Right lobe of liver (tissue), 6 donors: ENCODE data around the gene PTPN6. TPM values are rescaled to one million over a fixed set of nuclear protein-coding genes. Genes with fewer than 3 reads are reported as not detected.

Source experiments
- ATAC-seq, 4 donors: fragments of 200-7000 bp; cut with Tn5 transposase; one replicate each; pipeline ENCODE4 v1.9.1; 2020; ENCODE audit warnings: mild to moderate bottlenecking in 4 of 4, moderate library complexity in 4 of 4
- DNase-seq, 3 donors: peaks; one replicate each; pipeline ENCODE4 v3.0.0-alpha.2; 2020
- H3K27ac ChIP-seq, 3 donors: fragments of 200-600 bp; one replicate each; pipeline ENCODE4 v1.8.0; 2022
- H3K27me3 ChIP-seq, 2 donors: fragments of 200-600 bp; one replicate each; pipeline ENCODE4 v1.8.0; 2022
- H3K36me3 ChIP-seq, 4 donors: fragments of 200-600 bp; sonication (generic) in 1 of 4; one replicate each; pipeline versions ENCODE4 v1.5.1 to v1.8.0; 2017 to 2022; ENCODE audit warnings: control low read depth in 1 of 4
- H3K4me1 ChIP-seq, 4 donors: fragments of 200-600 bp; sonication (generic) in 1 of 4; one replicate each; pipeline versions ENCODE4 v1.5.1 to v1.8.0; 2017 to 2022; ENCODE audit warnings: control low read depth in 1 of 4
- H3K4me3 ChIP-seq, 3 donors: fragments of 200-600 bp; one replicate each; pipeline ENCODE4 v1.8.0; 2022
- H3K9me3 ChIP-seq, 4 donors: fragments of 200-600 bp; sonication (generic) in 1 of 4; one replicate each; pipeline versions ENCODE4 v1.5.1 to v1.8.0; 2017 to 2022; ENCODE audit warnings: control low read depth in 1 of 4
- POLR2A ChIP-seq: fragments of 450-650 bp; IDR thresholded peaks from one replicate; pipeline ENCODE4 v1.6.1; 2017; ENCODE audit warnings: antibody characterized with exemption, mild to moderate bottlenecking
- WGBS: methylation state at CpG from one replicate; pipeline ENCODE4 v1.1.6; 2018; ENCODE audit warnings: low coverage, low lambda C conversion rate; ENCODE audit not compliant: insufficient coverage; ENCODE audit errors: missing lambda C conversion rate; 5-methylcytosine and 5-hydroxymethylcytosine counted together
- intact Hi-C, 2 donors: fragments of 100-400 bp; cut with DNase I; formaldehyde crosslinking; loops; one replicate each; pipeline versions ENCODE4 v1.11.2 to v1.14.1; 2022
- total RNA-seq, 6 experiments: library from RNA; depleted of rRNA in 2 of 6; stranded (reverse); fragments of >200 nt in 2 of 6; fragmentation: NEBNext Ultra II Directional in 3 of 6; extraction: Animal tissue kit (Norgen Biotek cat#: 25700) in 3 of 6; gene quantifications; one replicate each; pipeline versions ENCODE4 v1.1.0 to v1.2.4, GENCODE V29; 2016 to 2023
- TF ChIP-seq, protein P1 (sequence below), 4 donors: fragments of 200-600 bp in 3 of 4; fragments of 450-650 bp in 1 of 4; IDR thresholded peaks; one replicate each; pipeline versions ENCODE4 v1.5.1 to v1.8.0; 2016 to 2022; ENCODE audit warnings: antibody characterized with exemption in 4 of 4, mild to moderate bottlenecking in 2 of 4
- donor health status: DM: no; HTN: yes; CAD: no.
- donor health status: DM: no; HTN: no; CAD: no.
- donor health status: DM: no; HTN: no; CAD: no.
- donor health status: DM: no; HTN: yes; CAD: no.
- donor health status: DM: no; HTN: yes; CAD: no.

PTPN6 gene
- total RNA-seq, 6 experiments from 2014 or later = 12.1 to 30.6 (median 19.4) TPM

DNA sequence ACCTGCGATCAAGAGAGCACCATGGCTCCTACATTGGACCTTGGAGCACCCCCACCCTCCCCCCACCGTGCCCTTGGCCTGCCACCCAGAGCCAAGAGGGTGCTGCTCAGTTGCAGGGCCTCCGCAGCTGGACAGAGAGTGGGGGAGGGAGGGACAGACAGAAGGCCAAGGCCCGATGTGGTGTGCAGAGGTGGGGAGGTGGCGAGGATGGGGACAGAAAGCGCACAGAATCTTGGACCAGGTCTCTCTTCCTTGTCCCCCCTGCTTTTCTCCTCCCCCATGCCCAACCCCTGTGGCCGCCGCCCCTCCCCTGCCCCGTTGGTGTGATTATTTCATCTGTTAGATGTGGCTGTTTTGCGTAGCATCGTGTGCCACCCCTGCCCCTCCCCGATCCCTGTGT, 9.4 kb upstream of the PTPN6 start:
- Histone ChIP-seq H3K9me3 (no peaks in the 10 kb centered on the region), H3K36me3 (no peaks in the 10 kb centered on the region), H3K27ac (no peak overlapping the region), H3K4me1 (peaks cover 0 to 49% (median 8%) of the 10 kb centered on the region in 4 donors), H3K4me3 (no peak overlapping the region), H3K27me3 (no peaks in the 10 kb centered on the region)
- TF ChIP-seq, protein P1, sequence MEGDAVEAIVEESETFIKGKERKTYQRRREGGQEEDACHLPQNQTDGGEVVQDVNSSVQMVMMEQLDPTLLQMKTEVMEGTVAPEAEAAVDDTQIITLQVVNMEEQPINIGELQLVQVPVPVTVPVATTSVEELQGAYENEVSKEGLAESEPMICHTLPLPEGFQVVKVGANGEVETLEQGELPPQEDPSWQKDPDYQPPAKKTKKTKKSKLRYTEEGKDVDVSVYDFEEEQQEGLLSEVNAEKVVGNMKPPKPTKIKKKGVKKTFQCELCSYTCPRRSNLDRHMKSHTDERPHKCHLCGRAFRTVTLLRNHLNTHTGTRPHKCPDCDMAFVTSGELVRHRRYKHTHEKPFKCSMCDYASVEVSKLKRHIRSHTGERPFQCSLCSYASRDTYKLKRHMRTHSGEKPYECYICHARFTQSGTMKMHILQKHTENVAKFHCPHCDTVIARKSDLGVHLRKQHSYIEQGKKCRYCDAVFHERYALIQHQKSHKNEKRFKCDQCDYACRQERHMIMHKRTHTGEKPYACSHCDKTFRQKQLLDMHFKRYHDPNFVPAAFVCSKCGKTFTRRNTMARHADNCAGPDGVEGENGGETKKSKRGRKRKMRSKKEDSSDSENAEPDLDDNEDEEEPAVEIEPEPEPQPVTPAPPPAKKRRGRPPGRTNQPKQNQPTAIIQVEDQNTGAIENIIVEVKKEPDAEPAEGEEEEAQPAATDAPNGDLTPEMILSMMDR (IDR thresholded peaks at IDR 0.05) = no peak
- no peak for TF ChIP-seq POLR2A
- ATAC-seq (no peak), DNase-seq (no peak)
- intact Hi-C loops = no loop called here
- 72% methylated on average over 4 of the region's 12 CpGs for WGBS

DNA sequence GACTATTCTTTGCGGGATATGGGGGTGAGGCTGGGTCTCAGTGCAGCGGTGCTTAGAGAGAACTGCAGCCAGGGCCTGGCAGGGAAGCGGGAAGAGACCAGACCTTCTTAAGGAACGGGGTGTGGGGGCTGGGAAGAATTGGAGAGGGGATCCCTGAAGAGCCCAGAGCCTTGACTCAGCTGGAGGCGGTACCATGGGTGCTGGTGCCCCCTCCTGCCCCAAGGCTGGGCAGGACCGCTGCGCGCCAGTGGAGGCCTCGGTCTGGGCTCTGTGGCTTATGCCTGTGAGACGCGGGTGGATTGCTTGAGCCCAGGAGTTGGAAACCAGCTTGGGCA, 8.9 kb upstream of the PTPN6 start:
- DNase-seq = no peak
- no peak for TF ChIP-seq POLR2A
- WGBS = 93% methylated on average over 11 of the region's 11 CpGs
- no peaks in the 10 kb centered on the region for H3K27me3 ChIP-seq
- H3K36me3 ChIP-seq = no peaks in the 10 kb centered on the region
- intact Hi-C loops = no loop called here
- ATAC-seq = no peak
- H3K27ac ChIP-seq = no peak overlapping the region
- no peak overlapping the region for H3K4me3 ChIP-seq
- peaks cover 0 to 48% (median 8%) of the 10 kb centered on the region in 4 donors for H3K4me1 ChIP-seq
- no peaks in the 10 kb centered on the region for H3K9me3 ChIP-seq

DNA sequence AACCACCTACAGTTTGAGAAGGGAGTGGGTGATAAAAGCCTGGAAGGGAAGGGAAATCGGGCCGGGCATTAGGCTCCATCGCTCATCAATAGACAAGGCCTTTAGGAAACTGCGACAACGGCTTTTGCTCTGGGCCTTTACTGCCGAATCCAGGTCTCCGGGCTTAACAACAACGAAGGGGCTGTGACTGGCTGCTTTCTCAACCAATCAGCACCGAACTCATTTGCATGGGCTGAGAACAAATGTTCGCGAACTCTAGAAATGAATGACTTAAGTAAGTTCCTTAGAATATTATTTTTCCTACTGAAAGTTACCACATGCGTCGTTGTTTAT, 7.8 kb upstream of the PTPN6 start:
- H3K36me3 ChIP-seq = no peaks in the 10 kb centered on the region
- TF ChIP-seq, protein P1 (IDR thresholded peaks at IDR 0.05) = no peak
- TF ChIP-seq POLR2A = no peak
- DNase-seq (peak in 2 of 3 donors; percentile 66 to 86), ATAC-seq (peak; percentile 34 to 51 (median 46))
- intact Hi-C loops = no loop called here
- H3K4me3 ChIP-seq = peak overlapping the region; percentile 50 to 66 (median 57)
- 0% methylated on average over 13 of the region's 13 CpGs for WGBS
- H3K4me1 ChIP-seq = peaks cover 0 to 43% (median 8%) of the 10 kb centered on the region in 4 donors
- H3K9me3 ChIP-seq = no peaks in the 10 kb centered on the region
- H3K27ac ChIP-seq = peak overlapping the region; percentile 74 to 91 (median 91)
- H3K27me3 ChIP-seq = no peaks in the 10 kb centered on the region

DNA sequence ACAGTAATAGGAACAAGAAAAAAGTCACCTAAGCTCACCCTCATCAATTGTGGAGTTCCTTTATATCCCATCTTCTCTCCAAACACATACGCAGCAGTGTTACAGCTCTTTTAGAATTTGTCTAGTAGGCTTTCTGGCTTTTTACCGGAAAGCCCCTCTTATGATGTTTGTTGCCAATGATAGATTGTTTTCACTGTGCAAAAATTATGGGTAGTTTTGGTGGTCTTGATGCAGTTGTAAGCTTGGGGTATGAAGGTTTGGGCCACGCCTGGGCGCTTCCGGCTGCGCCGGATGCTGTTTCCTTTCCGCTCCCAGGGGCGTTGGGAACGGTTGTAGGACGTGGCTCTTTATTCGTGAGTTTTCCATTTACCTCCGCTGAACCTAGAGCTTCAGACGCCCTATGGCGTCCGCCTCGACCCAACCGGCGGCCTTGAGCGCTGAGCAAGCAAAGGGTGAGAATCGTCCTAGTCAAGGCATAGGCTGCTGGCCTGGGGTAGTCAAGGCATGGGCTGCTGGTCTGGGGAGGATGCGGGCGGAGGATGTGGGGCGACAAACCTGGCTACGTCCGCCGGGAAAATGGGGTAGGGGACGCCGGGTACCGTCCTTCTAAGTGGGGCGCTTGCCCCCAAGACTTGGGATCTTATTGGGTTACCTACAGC, 7.3 kb upstream of the PTPN6 start, which contains the start of the genes C12orf57 and RNU7-1:
Gene C12orf57, plus strand, starts transcription at position 301 of the 659 bp plus-strand sequence. Its CDS starts 100 bp downstream, at position 401.
Gene RNU7-1, plus strand, starts transcription at position 95 of the 659 bp plus-strand sequence.
- no peaks in the 10 kb centered on the region for H3K27me3 ChIP-seq
- H3K36me3 ChIP-seq = no peaks in the 10 kb centered on the region
- peak within 1 kb of the TSS; percentile 74 to 91 (median 91) for H3K27ac ChIP-seq
- ATAC-seq = peak; percentile 30 to 57 (median 42)
- 0% methylated on average over 20 of the region's 31 CpGs for WGBS
- peak in 2 of 3 donors; percentile 74 to 80 for DNase-seq
- H3K4me1 ChIP-seq = peaks cover 0 to 38% (median 8%) of the 10 kb centered on the region in 4 donors
- H3K9me3 ChIP-seq = no peaks in the 10 kb centered on the region
- intact Hi-C loops = no loop called here
- peak within 1 kb of the TSS; percentile 50 to 66 (median 57) for H3K4me3 ChIP-seq
- peak; percentile 92 for TF ChIP-seq POLR2A
- TF ChIP-seq, protein P1 (IDR thresholded peaks at IDR 0.05) = peak in 1 of 4 donors; percentile 16

DNA sequence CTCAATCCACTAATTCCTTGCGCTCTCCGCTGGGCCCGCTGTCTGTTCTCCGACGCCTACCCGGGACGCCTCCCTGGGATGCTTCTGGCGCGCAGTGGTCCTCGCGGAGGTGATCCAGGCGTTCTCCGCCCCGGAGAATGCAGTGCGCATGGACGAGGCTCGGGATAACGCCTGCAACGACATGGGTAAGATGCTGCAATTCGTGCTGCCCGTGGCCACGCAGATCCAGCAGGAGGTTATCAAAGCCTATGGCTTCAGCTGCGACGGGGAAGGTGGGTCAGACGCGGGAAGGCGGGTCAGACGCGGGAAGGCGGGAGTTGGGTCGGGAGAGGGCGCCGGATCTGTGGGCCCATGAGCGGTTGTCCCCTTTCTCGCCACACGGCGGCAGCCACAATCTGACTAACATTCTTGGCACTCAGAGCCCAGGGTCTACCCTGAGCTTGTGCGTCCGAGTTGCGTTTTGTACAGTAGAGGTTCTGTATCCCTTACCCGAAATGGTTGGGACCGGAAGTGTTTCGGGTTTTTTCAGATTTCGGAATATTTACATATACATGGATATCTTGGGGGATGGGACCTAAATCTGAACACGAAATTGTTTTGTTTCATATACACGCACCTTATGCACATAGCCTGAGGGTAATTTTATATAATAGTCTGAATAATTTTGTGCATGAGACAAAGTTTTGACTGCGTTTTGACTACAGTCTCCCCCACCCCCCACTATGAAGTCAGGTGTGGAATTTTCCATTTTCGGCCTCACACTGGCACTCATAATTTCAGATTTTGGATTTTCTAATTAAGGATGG, 6.6 kb upstream of the PTPN6 start:
- Histone ChIP-seq H3K9me3 (no peaks in the 10 kb centered on the region), H3K4me1 (peaks cover 0 to 38% (median 8%) of the 10 kb centered on the region in 4 donors), H3K4me3 (peak overlapping the region; percentile 50 to 66 (median 57)), H3K27me3 (no peaks in the 10 kb centered on the region), H3K27ac (peak overlapping the region; percentile 74 to 91 (median 91)), H3K36me3 (no peaks in the 10 kb centered on the region)
- DNase-seq = peak; percentile 92 to 93 (median 92)
- 2% methylated on average over 27 of the region's 48 CpGs for WGBS
- peak; percentile 61 to 70 (median 70) for ATAC-seq
- TF ChIP-seq POLR2A = no peak
- TF ChIP-seq, protein P1 (IDR thresholded peaks at IDR 0.05) = peak; percentile 76 to 93 (median 88)
- intact Hi-C loops = no loop called here
